ENCODE data around the gene CAMK2A. TPM values are rescaled to one million over a fixed set of nuclear protein-coding genes. Genes with fewer than 3 reads are reported as not detected.

CAMK2A gene
- total RNA-seq, 1 donor = under 0.01 TPM

GRCh38 chr5:150301901-150302300 lies 12.3 kb upstream of the CAMK2A start:
- DNase-seq (ENCODE audit: low read depth in 2 of 3, low spot score in 2 of 3) = no peak

- DNase-seq (ENCODE audit: low read depth in 2 of 3, low spot score in 2 of 3) = no peak
Measured at GRCh38 chr5:150301170-150301505, 11.6 kb upstream of the CAMK2A start.

- no peak for DNase-seq (ENCODE audit: low read depth in 2 of 3, low spot score in 2 of 3)
Measured at GRCh38 chr5:150300496-150301169, 11.1 kb upstream of the CAMK2A start.

- DNase-seq (ENCODE audit: low read depth in 2 of 3, low spot score in 2 of 3) = no peak
Measured at GRCh38 chr5:150299571-150300327, 10.2 kb upstream of the CAMK2A start.

- no peak for DNase-seq (ENCODE audit: low read depth in 2 of 3, low spot score in 2 of 3)
Measured at GRCh38 chr5:150298701-150299451, 9.3 kb upstream of the CAMK2A start.

- no peak for DNase-seq (ENCODE audit: low read depth in 2 of 3, low spot score in 2 of 3)
Measured at GRCh38 chr5:150297934-150298595, 8.5 kb upstream of the CAMK2A start.

GRCh38 chr5:150297236-150297890 lies 7.8 kb upstream of the CAMK2A start:
- no peak for DNase-seq (ENCODE audit: low read depth in 2 of 3, low spot score in 2 of 3)

- DNase-seq (ENCODE audit: low read depth in 2 of 3, low spot score in 2 of 3) = no peak
Measured at GRCh38 chr5:150296496-150296895, 6.9 kb upstream of the CAMK2A start.

- no peak for DNase-seq (ENCODE audit: low read depth in 2 of 3, low spot score in 2 of 3)
Measured at GRCh38 chr5:150295741-150296486, 6.3 kb upstream of the CAMK2A start.

GRCh38 chr5:150295172-150295634 lies 5.6 kb upstream of the CAMK2A start:
- DNase-seq (ENCODE audit: low read depth in 2 of 3, low spot score in 2 of 3) = no peak

GRCh38 chr5:150294551-150295071 lies 5.0 kb upstream of the CAMK2A start:
- no peak for DNase-seq (ENCODE audit: low read depth in 2 of 3, low spot score in 2 of 3)

- DNase-seq (ENCODE audit: low read depth in 2 of 3, low spot score in 2 of 3) = no peak
Measured at GRCh38 chr5:150293091-150293941, 3.7 kb upstream of the CAMK2A start.

- DNase-seq (ENCODE audit: low read depth in 2 of 3, low spot score in 2 of 3) = no peak
Measured at GRCh38 chr5:150291388-150292385, 2.1 kb upstream of the CAMK2A start.

- no peak for DNase-seq (ENCODE audit: low read depth in 2 of 3, low spot score in 2 of 3)
Measured at GRCh38 chr5:150288791-150289190, 782 bp downstream of the CAMK2A start.

- no peak for DNase-seq (ENCODE audit: low read depth in 2 of 3, low spot score in 2 of 3)
Measured at GRCh38 chr5:150288361-150288760, 1.2 kb downstream of the CAMK2A start.

- DNase-seq (ENCODE audit: low read depth in 2 of 3, low spot score in 2 of 3) = peak in 2 of 3 donors; percentile 27 to 31
Measured at GRCh38 chr5:150286820-150287219, 2.8 kb downstream of the CAMK2A start.

- DNase-seq (ENCODE audit: low read depth in 2 of 3, low spot score in 2 of 3) = no peak
Measured at GRCh38 chr5:150285114-150285513, 4.5 kb downstream of the CAMK2A start.
